Upper lobe of left lung (tissue), 6 donors: ENCODE data around the gene B4GALNT2. TPM values are rescaled to one million over a fixed set of nuclear protein-coding genes. Genes with fewer than 3 reads are reported as not detected.
"Not testable (repeated sequence)": the region's sequence is repeated elsewhere in the genome, so short reads cannot be mapped to it uniquely, and the experiment has no call there.

ENCODE experiments used
- ATAC-seq, 2 donors: fragments of 200-7000 bp; cut with Tn5 transposase; one replicate each; pipeline ENCODE4 v1.9.1; 2022; ENCODE audit warnings: mild to moderate bottlenecking in 2 of 2, moderate library complexity in 2 of 2; ENCODE audit not compliant: low FRiP score in 2 of 2
- DNase-seq, 2 donors: peaks; one replicate each; pipeline ENCODE4 v3.0.0-alpha.2; 2019 to 2020
- H3K27ac ChIP-seq, 4 donors: fragments of 200-600 bp; sonication (generic); one replicate each; pipeline ENCODE4 v1.5.1; 2016 to 2019
- H3K27me3 ChIP-seq, 4 donors: fragments of 200-600 bp; sonication (generic); one replicate each; pipeline ENCODE4 v1.5.1; 2017 to 2019
- H3K36me3 ChIP-seq, 4 donors: fragments of 200-600 bp; sonication (generic); one replicate each; pipeline ENCODE4 v1.5.1; 2016 to 2019
- H3K4me1 ChIP-seq, 4 donors: fragments of 200-600 bp; sonication (generic); one replicate each; pipeline ENCODE4 v1.5.1; 2018 to 2019
- H3K4me3 ChIP-seq, 4 donors: fragments of 200-600 bp; sonication (generic); one replicate each; pipeline ENCODE4 v1.5.1; 2017 to 2019; ENCODE audit warnings: mild to moderate bottlenecking in 2 of 4, moderate library complexity in 1 of 4
- H3K9me3 ChIP-seq, 4 donors: fragments of 200-600 bp; sonication (generic); one replicate each; pipeline ENCODE4 v1.5.1; 2018 to 2019
- EP300 ChIP-seq, 4 donors: sonication (generic); formaldehyde crosslinking; IDR thresholded peaks; one replicate each; pipeline ENCODE4 v1.5.1; 2017; ENCODE audit warnings: antibody characterized with exemption in 4 of 4, control low read depth in 2 of 4
- POLR2A ChIP-seq, 4 donors: fragments of 450-650 bp; IDR thresholded peaks; one replicate each; pipeline ENCODE4 v1.5.1; 2016 to 2017; ENCODE audit warnings: antibody characterized with exemption in 4 of 4, mild to moderate bottlenecking in 2 of 4
- POLR2AphosphoS5 ChIP-seq, 2 donors: sonication (generic); formaldehyde crosslinking; IDR thresholded peaks; one replicate each; pipeline ENCODE4 v1.5.1; 2017; ENCODE audit warnings: antibody characterized with exemption in 2 of 2
- WGBS, 2 donors: methylation state at CpG; one replicate each; pipeline ENCODE4 v1.1.5; 2017 to 2018; 5-methylcytosine and 5-hydroxymethylcytosine counted together
- total RNA-seq, 6 donors: library from RNA; depleted of rRNA in 4 of 6; stranded (reverse); fragments of >200 nt in 4 of 6; gene quantifications; one replicate each; pipeline versions ENCODE4 v1.1.0 to v1.2.1, GENCODE V29; 2016 to 2021
- TF ChIP-seq, protein P1 (sequence below), 6 experiments: fragments of 450-650 bp in 4 of 6; fragments of 200-600 bp in 2 of 6; sonication (generic) in 2 of 6; IDR thresholded peaks; one replicate each; pipeline ENCODE4 v1.5.1; 2016 to 2019; ENCODE audit warnings: antibody characterized with exemption in 6 of 6
- donor health status: DM: no; HTN: no; CAD: no; lungs with moderate emphysema.
- donor health status: DM: no; HTN: yes; CAD: no; lungs with severe emphysema.

Gene B4GALNT2
- total RNA-seq, 6 donors from 2014 or later = 0.11 to 1.0 (median 0.16) TPM

DNA sequence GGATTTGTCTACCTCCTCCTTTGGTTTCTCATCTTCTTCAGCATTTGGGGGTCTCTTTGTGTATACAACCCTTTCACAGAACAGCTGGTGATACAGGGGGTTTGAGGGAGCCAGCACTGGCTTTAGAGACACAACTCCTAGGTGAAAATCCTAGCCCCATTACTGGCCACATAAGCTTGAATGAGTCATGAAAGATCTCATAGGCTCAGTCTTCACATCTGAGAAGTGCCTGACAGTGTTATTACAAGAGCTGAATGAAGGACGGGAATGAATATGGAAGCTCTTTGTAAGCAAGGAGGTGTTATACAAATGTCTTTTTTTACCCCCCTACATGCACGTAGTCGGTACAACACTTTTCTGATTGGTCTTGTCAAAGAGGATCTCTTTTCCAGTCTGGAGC is 1.7 kb upstream of the B4GALNT2 start:
- H3K36me3 ChIP-seq = no peaks in the 10 kb centered on the region
- no peak for ATAC-seq
- peaks cover 7 to 18% (median 11%) of the 10 kb centered on the region in 4 donors for H3K4me1 ChIP-seq
- no peak for DNase-seq
- H3K4me3 ChIP-seq = no peak overlapping the region
- no peak overlapping the region for H3K27ac ChIP-seq
- TF ChIP-seq EP300 (IDR thresholded peaks at IDR 0.05) (no peak), POLR2A (IDR thresholded peaks at IDR 0.05) (no peak), POLR2AphosphoS5 (IDR thresholded peaks at IDR 0.05) (no peak)
- TF ChIP-seq, protein P1, sequence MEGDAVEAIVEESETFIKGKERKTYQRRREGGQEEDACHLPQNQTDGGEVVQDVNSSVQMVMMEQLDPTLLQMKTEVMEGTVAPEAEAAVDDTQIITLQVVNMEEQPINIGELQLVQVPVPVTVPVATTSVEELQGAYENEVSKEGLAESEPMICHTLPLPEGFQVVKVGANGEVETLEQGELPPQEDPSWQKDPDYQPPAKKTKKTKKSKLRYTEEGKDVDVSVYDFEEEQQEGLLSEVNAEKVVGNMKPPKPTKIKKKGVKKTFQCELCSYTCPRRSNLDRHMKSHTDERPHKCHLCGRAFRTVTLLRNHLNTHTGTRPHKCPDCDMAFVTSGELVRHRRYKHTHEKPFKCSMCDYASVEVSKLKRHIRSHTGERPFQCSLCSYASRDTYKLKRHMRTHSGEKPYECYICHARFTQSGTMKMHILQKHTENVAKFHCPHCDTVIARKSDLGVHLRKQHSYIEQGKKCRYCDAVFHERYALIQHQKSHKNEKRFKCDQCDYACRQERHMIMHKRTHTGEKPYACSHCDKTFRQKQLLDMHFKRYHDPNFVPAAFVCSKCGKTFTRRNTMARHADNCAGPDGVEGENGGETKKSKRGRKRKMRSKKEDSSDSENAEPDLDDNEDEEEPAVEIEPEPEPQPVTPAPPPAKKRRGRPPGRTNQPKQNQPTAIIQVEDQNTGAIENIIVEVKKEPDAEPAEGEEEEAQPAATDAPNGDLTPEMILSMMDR (IDR thresholded peaks at IDR 0.05) = no peak
- WGBS, 2 donors = 86 to 88% methylated on average over 3 of the region's 3 CpGs
- H3K27me3 ChIP-seq = peaks cover 0 to 12% (median 6%) of the 10 kb centered on the region in 4 donors
- H3K9me3 ChIP-seq = no peaks in the 10 kb centered on the region

DNA sequence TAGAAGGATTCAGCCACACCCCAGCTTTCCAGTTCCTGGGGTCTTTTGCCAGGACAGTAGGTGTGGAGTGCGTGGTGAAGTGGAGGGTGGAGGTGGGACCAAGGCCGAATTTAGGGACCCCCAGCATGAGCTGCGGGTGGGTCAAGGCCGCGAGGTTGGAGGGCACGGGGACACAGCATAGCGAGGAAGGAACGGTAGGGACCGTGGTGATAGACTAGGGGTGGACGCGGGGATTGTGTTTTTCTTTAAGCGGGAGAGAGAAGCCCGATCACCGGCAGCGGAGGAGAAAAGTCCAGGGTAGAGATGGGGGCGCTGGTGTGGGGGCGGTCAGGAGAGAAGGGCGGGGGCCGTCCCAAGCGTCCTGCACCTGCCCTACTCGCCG is 261 bp upstream of the B4GALNT2 start:
- DNase-seq (no peak), ATAC-seq (peak in 1 of 2 donors; percentile 53)
- Histone ChIP-seq H3K36me3 (no peaks in the 10 kb centered on the region), H3K27ac (no peak overlapping the region), H3K27me3 (peaks cover 0 to 12% (median 6%) of the 10 kb centered on the region in 4 donors), H3K4me3 (peak overlapping the region in 3 of 4 donors; percentile 21 to 48 (median 38)), H3K4me1 (peaks cover 7 to 12% (median 11%) of the 10 kb centered on the region in 4 donors), H3K9me3 (no peaks in the 10 kb centered on the region)
- WGBS, 2 donors = 5 to 7% methylated on average over 22 of the region's 22 CpGs
- no peak for TF ChIP-seq POLR2A (IDR thresholded peaks at IDR 0.05)
- TF ChIP-seq EP300 (IDR thresholded peaks at IDR 0.05) = no peak
- TF ChIP-seq, protein P1 (IDR thresholded peaks at IDR 0.05) = no peak
- TF ChIP-seq POLR2AphosphoS5 (IDR thresholded peaks at IDR 0.05) = no peak

DNA sequence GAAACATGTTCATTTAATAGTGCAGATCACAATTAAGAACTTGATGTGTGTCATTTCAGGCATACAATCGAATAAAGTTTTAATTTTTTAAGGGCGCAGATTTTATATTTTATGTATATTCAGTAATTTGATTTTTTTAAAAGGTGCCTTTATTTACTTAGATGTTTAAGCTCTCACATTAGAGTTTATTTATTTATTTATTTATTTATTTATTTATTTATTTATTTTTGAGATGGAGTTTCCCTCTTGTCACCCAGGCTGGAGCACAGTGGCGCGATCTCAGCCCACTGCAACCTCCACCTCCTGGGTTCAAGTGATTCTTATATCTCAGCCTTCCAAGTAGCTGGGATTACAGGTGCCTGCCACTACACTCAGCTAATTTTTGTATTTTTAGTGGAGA is 3.8 kb downstream of the B4GALNT2 start:
- DNase-seq = no peak
- no peak overlapping the region for H3K4me3 ChIP-seq
- WGBS, 2 donors = 93 to 98% methylated on average over 4 of the region's 4 CpGs
- H3K9me3 ChIP-seq = no peaks in the 10 kb centered on the region
- no peak for ATAC-seq
- H3K36me3 ChIP-seq = no peaks in the 10 kb centered on the region
- H3K27me3 ChIP-seq = peaks cover 0 to 12% (median 6%) of the 10 kb centered on the region in 4 donors
- H3K27ac ChIP-seq = no peak overlapping the region
- TF ChIP-seq, protein P1 (IDR thresholded peaks at IDR 0.05) = no peak
- TF ChIP-seq EP300 (IDR thresholded peaks at IDR 0.05) = no peak
- TF ChIP-seq POLR2AphosphoS5 (IDR thresholded peaks at IDR 0.05) = no peak
- TF ChIP-seq POLR2A (IDR thresholded peaks at IDR 0.05) = no peak
- peaks cover 7 to 12% (median 11%) of the 10 kb centered on the region in 4 donors for H3K4me1 ChIP-seq

DNA sequence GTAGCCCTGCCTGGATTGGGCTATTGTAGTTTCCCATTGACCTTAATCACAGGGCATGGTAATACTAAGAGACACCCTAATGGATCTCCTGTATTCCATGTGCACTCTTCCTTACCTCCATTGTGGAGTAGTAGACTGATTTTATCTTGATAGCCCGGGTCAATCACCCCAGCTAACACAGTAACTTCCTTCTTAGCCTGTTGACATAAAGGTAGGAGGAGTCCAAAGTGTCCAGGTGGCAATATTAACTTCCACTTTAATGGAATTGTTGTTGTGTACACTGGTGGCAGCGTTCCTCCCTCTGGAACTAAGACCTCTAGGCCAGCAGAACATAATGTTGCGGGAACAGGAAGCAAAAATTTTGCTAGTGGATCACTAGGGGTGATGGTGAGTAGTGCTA is 13.1 kb downstream of the B4GALNT2 start:
- not testable (repeated sequence) for ATAC-seq, H3K27me3 ChIP-seq, H3K4me3 ChIP-seq, H3K9me3 ChIP-seq, H3K27ac ChIP-seq, DNase-seq, H3K4me1 ChIP-seq, H3K36me3 ChIP-seq
- WGBS, 2 donors = 28 to 53% methylated on average over 2 to 3 of the region's 3 CpGs

DNA sequence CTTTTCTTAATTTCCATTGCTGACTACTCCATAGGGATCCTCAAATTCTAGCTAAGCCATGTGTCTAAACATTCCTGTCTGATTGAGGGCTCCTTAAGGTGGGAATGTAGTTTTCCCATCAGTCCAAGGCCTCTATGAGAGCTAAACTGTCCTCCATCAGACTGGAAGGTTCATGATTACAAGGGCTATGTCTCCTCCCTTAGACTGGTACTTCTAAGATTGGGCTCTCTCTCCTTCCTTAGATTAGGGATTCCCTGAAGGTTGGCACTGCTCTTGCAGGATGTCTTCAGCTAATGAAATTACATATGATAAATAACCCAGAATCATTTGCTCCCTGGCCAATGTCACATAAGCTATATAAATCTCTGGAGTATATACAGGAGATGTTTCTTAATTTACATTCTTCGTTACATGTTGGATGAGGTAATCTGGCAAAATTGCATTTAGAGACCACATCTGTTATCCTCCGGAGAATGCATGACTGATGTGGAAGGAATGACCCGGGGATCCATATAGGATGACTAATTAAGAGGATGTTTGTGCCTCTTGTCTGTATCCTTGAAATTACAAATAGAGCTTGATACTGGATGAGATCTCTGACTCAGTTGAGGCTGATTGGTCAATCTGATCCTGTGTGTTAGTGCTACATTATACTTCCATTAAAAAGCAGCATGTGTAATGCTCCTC is 14.2 kb downstream of the B4GALNT2 start:
- ATAC-seq (no peak), DNase-seq (no peak)
- no peak overlapping the region for H3K4me3 ChIP-seq
- no peak overlapping the region for H3K27ac ChIP-seq
- no peaks in the 10 kb centered on the region for H3K9me3 ChIP-seq
- no peaks in the 10 kb centered on the region for H3K4me1 ChIP-seq
- WGBS, 2 donors = 80 to 91% methylated on average over 3 of the region's 3 CpGs
- no peak for TF ChIP-seq EP300 (IDR thresholded peaks at IDR 0.05)
- TF ChIP-seq, protein P1 (IDR thresholded peaks at IDR 0.05) = no peak
- TF ChIP-seq POLR2AphosphoS5 (IDR thresholded peaks at IDR 0.05) = no peak
- TF ChIP-seq POLR2A (IDR thresholded peaks at IDR 0.05) = no peak
- no peaks in the 10 kb centered on the region for H3K36me3 ChIP-seq
- H3K27me3 ChIP-seq = no peaks in the 10 kb centered on the region
